Measurements from ENCODE around the gene RASSF5.
A peak's percentile ranks its signal among the peaks of the same experiment; 100 is the strongest.
"Not testable (repeated sequence)": the region's sequence is repeated elsewhere in the genome, so short reads cannot be mapped to it uniquely, and the experiment has no call there.

Gene RASSF5

GRCh38 chr1:206591226-206591625, 83.9 kb downstream of the RASSF5 start:
- DNase-seq = no peak

DNA sequence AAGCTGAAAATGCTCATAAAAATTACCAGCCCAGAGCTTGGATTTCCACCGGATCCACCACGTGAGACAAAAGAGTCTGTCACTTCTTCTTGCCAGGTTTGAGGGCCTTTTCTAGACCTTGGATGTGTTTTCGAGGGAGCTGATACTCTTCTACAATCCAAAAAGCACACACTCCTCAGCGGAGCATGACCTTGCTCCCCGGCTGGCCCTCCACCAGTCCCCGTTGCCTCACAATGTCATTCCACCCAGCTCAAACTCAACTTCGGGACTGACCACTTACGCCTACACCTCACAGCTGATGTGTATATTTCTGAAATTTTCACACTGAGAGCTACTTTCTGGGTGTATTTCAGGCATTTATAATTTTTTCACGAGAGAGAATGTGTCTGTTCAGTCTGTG, 84.4 kb downstream of the RASSF5 start:
- no peak for DNase-seq

GRCh38 chr1:206593351-206593925, 86.1 kb downstream of the RASSF5 start:
- DNase-seq = no peak

GRCh38 chr1:206595581-206596318, 88.4 kb downstream of the RASSF5 start:
- no peak for DNase-seq

DNA sequence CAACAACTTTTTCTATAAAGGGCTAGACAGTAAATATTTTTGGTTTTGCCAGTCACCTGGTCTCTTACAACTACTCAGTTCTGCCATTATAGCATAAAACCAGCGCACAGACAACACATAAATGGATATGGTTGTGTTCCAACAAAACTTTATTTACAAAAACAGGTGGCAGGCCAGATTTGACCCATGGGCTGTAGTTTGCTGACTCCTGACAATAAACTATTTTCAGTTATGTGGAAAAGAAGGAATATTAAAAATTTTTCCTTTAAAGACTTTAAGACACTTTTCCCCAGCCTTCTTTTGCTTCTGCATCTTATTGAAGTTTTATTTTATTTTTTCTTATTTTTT, 89.0 kb downstream of the RASSF5 start:
- DNase-seq = no peak

- no peak for DNase-seq
Observed at GRCh38 chr1:206600527-206600926, 93.2 kb downstream of the RASSF5 start.

DNA sequence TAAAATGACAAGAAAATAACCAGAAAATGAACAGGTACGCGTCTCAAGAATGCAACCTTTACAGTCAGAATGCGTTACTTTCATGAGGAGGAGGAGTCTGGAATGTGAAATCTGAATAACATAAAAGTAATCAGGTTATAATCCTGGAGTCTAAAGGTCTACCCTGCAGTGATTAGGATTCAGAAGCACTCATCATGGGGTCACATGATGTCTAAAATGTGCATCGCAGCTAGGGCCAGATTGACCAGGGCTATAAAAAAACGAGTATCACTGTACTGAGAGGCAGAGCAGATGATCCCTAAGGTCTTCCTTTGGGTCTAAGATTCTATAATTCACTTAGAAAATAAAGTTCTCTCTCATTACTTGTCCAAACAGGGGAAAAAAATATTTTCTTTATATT, 97.5 kb downstream of the RASSF5 start:
- no peak for DNase-seq

- no peak for DNase-seq
Observed at GRCh38 chr1:206606867-206607266, 99.5 kb downstream of the RASSF5 start.

- no peak for DNase-seq
Observed at GRCh38 chr1:206608108-206608698, 100.9 kb downstream of the RASSF5 start.

DNA sequence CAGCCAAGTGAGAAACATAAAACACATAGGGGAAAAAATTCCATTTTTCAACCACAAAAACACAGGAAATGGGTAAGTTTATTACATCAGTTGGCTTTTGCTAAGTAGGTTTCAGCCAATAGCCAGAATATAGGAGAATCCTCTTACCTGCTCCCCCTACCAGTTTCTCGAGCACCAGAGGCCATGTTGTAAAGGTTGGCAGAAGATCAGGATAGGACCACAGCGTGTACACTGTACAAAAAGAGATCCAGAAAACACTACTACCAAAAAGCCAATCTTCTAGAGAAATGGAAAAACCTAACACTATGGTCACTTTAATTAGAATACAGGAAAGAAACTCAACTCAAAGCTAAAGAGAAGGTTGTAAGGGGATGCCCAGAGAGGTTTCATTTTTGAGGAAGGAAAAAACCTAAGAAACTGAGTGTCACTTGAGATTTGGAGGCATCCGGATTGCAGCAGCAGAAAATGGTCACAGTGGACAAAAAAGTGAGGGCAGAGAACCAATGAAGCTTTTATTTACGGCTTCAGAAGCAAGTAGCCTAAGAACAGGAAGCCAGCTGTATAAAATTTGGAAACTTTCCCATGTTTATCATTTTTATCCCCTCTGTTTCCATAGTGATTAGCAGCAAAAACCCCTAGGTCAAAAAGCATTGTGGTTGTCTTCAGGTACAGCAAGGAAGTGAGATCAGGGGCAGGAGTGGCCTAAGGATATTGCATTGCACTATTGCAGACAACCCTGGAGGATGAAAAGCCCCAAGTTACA, 102.1 kb downstream of the RASSF5 start:
- DNase-seq = no peak

DNA sequence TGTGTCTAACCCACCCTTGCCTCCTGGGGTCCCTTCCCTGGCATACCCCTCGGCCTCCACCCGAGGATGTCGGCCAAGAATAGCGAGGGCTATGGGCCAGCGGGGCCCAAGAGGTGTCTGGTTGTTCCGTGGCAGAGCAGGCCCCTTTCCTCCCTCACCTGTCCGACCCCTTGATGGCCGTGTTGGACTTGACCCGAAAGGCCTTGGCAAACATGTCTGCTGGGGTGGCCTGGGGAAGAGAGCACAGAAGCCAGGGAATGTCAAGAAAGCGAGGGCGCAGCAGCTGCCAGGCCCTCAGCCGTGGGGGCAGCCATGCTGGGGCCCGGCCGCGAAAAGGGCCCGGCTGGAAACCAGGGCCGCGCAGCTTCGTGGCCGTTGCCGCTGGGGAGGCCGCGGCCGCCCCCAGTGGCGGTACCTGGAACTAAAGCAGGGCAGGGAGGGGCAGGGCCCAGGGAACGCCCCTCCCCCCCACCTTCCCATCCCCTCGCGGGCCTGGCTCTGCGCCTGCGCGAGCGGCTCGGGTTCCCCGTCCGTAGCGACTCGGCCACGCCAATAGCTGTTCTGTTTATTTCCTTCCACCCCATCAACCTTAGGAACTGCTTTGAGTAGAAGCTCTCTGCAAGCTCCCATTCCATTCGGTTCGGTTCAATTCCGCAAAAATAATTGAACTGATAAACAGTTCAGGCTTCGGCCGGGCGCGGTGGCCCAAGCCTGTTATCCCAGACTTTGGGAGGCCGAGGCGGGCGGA, 105.0 kb downstream of the RASSF5 start, which contains the start of gene EIF2D:
EIF2D (minus strand) TSS at position 337 of the 748 bp plus-strand sequence; CDS start at position 214, 123 bp downstream.
- DNase-seq = peak; percentile 95

- DNase-seq = not testable (repeated sequence)
Observed at GRCh38 chr1:206626396-206626795, 119.1 kb downstream of the RASSF5 start.

- DNase-seq = no peak
Observed at GRCh38 chr1:206628916-206629315, 121.6 kb downstream of the RASSF5 start.

DNA sequence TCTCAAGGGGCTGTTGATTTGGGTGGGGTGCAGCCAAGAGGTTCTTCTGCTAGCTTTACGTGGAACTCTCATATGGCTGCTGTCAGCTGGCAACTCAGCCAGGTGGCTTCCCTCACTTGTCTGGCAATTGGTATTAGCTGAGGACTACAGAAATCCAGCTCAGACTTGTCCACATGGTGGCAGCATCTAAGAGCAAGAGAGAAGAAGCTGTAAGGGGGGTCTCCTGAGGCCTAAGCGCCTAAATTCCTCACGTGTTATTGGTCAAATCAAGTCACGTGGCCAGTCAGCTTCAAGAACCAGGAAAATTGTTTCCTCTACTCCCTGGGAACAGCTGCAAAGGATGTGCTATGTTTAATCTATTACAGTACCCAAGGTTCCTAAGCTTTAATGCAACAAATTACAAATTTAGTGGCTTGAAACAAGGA, 123.8 kb downstream of the RASSF5 start:
- DNase-seq = no peak

DNA sequence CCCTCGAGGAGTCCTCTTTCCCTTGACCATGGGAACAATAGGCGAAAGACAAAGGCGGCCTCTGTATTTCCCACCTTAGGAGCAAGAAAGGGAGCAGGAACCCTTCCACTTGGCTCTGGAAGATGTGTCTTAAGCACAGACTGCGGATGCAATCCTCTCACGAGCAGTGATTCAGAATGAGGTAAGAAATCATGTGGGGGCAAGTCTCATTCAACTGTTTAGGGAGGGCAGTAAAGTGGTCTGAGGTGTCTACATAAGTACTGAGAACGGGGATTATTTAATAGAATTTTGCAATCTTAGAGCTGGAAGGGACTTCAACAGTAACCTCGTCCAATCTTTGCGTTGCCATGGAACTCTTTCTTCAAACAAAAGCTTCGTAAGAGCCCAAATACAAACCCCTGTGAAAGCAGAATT, 126.4 kb downstream of the RASSF5 start:
- peak; percentile 14 for DNase-seq

DNA sequence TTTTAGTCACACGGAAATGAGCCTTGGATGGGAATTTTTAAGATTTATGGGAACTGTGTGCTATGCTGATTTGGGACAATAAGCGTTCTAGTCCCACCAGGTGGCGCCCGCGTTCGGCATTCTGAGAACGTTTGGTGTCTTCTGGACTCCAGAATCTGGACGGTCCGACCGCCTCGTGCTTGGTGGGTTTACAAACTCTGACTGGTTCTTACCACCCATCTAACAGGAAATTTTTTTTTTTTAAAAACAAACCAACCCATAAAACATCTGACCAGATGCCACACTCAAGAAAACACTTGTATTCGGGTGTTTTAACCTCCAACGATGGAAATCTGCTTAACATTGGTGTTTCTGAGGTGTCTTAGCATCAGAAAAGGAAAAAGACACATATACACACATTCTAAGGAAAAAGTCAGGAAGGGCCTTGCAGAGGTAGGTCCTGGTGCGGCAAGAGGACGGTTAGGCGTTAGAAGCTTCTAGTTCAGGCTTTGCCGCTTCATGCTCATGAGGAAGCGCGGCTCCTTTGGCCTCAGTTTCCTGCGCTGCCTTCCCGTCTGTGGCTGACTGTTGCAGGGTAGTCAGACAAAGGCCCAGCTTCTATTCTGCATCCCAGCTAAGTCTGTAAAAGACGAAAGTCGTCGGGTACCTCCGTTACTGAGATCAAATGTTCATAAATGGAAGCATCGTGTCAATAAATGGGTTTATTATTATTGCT, 127.2 kb downstream of the RASSF5 start:
- DNase-seq = peak; percentile 84

DNA sequence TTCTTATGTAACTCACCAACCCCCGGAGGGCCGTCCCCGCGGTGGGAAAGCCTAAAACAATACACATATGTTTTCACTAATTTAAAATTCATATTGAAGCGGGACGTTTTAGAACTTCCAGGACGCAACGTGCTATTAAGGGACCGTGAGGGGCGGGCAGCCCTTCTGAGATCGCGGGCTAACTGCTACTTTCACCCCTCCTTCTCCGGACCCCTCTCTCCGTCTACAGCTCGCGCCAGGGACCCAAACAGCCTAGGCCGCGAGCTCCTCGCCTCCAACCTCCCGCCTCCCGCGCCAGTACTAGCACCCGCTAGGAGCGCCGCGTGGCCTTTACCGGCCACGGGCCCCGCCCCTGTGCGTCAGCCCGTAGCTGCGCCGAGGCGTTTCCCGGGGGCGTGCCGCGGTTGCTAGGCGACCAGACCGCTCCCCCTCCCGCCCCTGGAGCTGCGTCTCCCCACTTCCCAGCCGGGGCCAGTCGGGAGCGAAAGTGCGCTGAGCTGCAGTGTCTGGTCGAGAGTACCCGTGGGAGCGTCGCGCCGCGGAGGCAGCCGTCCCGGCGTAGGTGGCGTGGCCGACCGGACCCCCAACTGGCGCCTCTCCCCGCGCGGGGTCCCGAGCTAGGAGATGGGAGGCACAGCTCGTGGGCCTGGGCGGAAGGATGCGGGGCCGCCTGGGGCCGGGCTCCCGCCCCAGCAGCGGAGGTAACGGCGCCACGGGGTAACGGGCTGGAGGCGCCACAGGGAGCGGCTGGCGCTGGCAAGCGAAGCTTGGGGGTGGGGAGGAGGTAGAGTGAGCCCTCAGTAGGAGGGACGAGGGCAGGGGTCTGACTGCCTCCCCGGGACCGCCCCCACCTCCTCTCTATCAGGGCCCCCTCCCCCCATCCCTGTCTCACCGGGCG, 128.0 kb downstream of the RASSF5 start, which contains the start of gene DYRK3:
DYRK3 (plus strand) TSS at position 457 of the 898 bp plus-strand sequence; CDS start at position 625, 168 bp downstream.
- DNase-seq = peak; percentile 93

DNA sequence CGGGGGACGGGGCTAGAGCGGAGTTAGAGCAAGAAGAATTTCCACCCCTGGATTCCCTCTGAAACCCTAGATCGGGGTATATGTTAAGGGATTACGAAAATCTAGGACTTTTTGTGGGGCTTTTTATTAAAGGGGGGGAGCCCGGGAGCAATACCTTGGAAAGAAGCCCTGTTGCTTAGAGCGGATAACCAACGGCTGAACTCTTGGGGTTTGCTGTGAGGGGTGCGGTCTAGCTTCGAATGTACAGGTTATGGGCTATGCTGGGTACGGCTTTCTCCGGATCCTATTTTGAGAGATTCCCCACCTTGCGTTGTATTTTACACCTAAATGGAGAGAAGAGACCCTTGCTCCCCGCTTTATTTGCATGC, 128.6 kb downstream of the RASSF5 start:
- DNase-seq = no peak

GRCh38 chr1:206636671-206637070, 129.3 kb downstream of the RASSF5 start:
- DNase-seq = no peak

GRCh38 chr1:206637605-206638004, 130.3 kb downstream of the RASSF5 start:
- no peak for DNase-seq

Data from T1000 (cell line).